Keratinocyte (primary cell): ENCODE results near the gene RLBP1. TPM values are rescaled to one million over a fixed set of nuclear protein-coding genes. Genes with fewer than 3 reads are reported as not detected.

Experiments used
- DNase-seq: peaks from one replicate; pipeline ENCODE4 v3.0.0-alpha.2; 2011; ENCODE audit warnings: low read depth, missing footprints, low spot score
- FAIRE-seq: peaks from 2 replicates; lab custom pipeline; 2011; peaks lifted over from hg19 to GRCh38; lab: Jason Lieb, UNC
- H2AFZ ChIP-seq: 2 replicates; pipeline ENCODE4 v1.6.0; 2012; ENCODE audit warnings: low read length, control low read depth, inconsistent platforms; ENCODE audit not compliant: control insufficient read depth
- H3K27ac ChIP-seq: 2 replicates; pipeline ENCODE4 v1.5.1; 2011; ENCODE audit warnings: low read length; ENCODE audit not compliant: control insufficient read depth, insufficient read depth
- H3K27me3 ChIP-seq: 3 replicates; pipeline ENCODE4 v1.6.0; 2011; ENCODE audit warnings: low read length; ENCODE audit not compliant: control insufficient read depth, insufficient read depth; ENCODE audit errors: extremely low read depth
- H3K36me3 ChIP-seq, 2 experiments: 2 replicates in 1 of 2; 3 replicates in 1 of 2; pipeline ENCODE4 v1.5.1; 2011; ENCODE audit warnings: low read length in 2 of 2, mild to moderate bottlenecking in 1 of 2; ENCODE audit not compliant: control insufficient read depth in 2 of 2, insufficient read depth in 2 of 2; ENCODE audit errors: extremely low read depth in 1 of 2
- H3K4me1 ChIP-seq: 3 replicates; pipeline ENCODE4 v1.5.1; 2011; ENCODE audit warnings: low read length; ENCODE audit not compliant: control insufficient read depth, insufficient read depth; ENCODE audit errors: extremely low read depth
- H3K4me2 ChIP-seq: 3 replicates; pipeline ENCODE4 v1.6.0; 2011; ENCODE audit warnings: low read depth, low read length; ENCODE audit not compliant: control insufficient read depth, insufficient read depth; ENCODE audit errors: extremely low read depth
- H3K4me3 ChIP-seq, 3 experiments: fragments of 200-600 bp in 1 of 3; sonication (generic) in 1 of 3; 2 replicates in 2 of 3; 3 replicates in 1 of 3; pipeline ENCODE4 v1.5.1; 2011 to 2016; ENCODE audit warnings: low read length in 3 of 3, mild to moderate bottlenecking in 3 of 3, control low read depth in 2 of 3, inconsistent platforms in 1 of 3, low read depth in 1 of 3, mixed read lengths in 1 of 3, mixed run types in 1 of 3, moderate library complexity in 1 of 3; ENCODE audit not compliant: control insufficient read depth in 2 of 3, insufficient read depth in 2 of 3; ENCODE audit errors: extremely low read depth in 1 of 3
- H3K79me2 ChIP-seq: 2 replicates; pipeline ENCODE4 v1.6.0; 2012; ENCODE audit warnings: low read length; ENCODE audit not compliant: control insufficient read depth, insufficient read depth
- H3K9ac ChIP-seq: 3 replicates; pipeline ENCODE4 v1.6.0; 2011; ENCODE audit warnings: low read length; ENCODE audit not compliant: control insufficient read depth, insufficient read depth; ENCODE audit errors: extremely low read depth
- H3K9me1 ChIP-seq: 3 replicates; pipeline ENCODE4 v1.6.0; 2011; ENCODE audit warnings: low read length; ENCODE audit not compliant: control insufficient read depth, insufficient read depth; ENCODE audit errors: extremely low read depth
- H3K9me3 ChIP-seq: 2 replicates; pipeline ENCODE4 v1.5.1; 2012; ENCODE audit warnings: low read depth, low read length; ENCODE audit not compliant: control insufficient read depth
- H4K20me1 ChIP-seq: 3 replicates; pipeline ENCODE4 v1.6.0; 2011; ENCODE audit warnings: low read length; ENCODE audit not compliant: control insufficient read depth, insufficient read depth; ENCODE audit errors: extremely low read depth
- EZH2 ChIP-seq: IDR thresholded peaks from one replicate; pipeline ENCODE4 v1.6.1; 2012; ENCODE audit warnings: inconsistent platforms, mild to moderate bottlenecking, low read length, moderate library complexity
- dilution Hi-C: fragments of 300-500 bp; cut with MboI; formaldehyde crosslinking; loops from one replicate; pipeline ENCODE4 v1.7.0; 2020; ENCODE audit warnings: low sequenced_read_pairs; ENCODE audit not compliant: extremely low pct_ligation_motif_present
- polyA plus RNA-seq, 5 experiments: library from polyadenylated mRNA; depleted of rRNA in 3 of 5; stranded (reverse) in 3 of 5; stranded (forward) in 1 of 5; unstranded in 1 of 5; fragments of >200 nt; gene quantifications; 1 replicate in 1 of 5; 2 replicates in 3 of 5; 3 replicates in 1 of 5; pipeline versions ENCODE4 v1.2.1 to v1.2.3, GENCODE V29; 2011 to 2012; ENCODE audit warnings: missing spikeins in 2 of 5, low read depth in 1 of 5, low replicate concordance in 1 of 5
- TF ChIP-seq, protein P1 (sequence below), 3 experiments: IDR thresholded peaks in 1 of 3; conservative IDR thresholded peaks in 1 of 3; optimal IDR thresholded peaks in 1 of 3; 2 replicates in 2 of 3; 3 replicates in 1 of 3; pipeline versions ENCODE3 to v1.5.1; 2011; ENCODE audit warnings: low read length in 3 of 3, mild to moderate bottlenecking in 3 of 3, moderate library complexity in 2 of 3, control low read depth in 1 of 3, inconsistent platforms in 1 of 3; ENCODE audit not compliant: insufficient read depth in 2 of 3; ENCODE audit errors: extremely low read depth in 1 of 3

RLBP1 gene
- polyA plus RNA-seq, 1 donor (not counting 4 experiments of a cell fraction or from before 2014, with no cell fraction given): not detected

DNA sequence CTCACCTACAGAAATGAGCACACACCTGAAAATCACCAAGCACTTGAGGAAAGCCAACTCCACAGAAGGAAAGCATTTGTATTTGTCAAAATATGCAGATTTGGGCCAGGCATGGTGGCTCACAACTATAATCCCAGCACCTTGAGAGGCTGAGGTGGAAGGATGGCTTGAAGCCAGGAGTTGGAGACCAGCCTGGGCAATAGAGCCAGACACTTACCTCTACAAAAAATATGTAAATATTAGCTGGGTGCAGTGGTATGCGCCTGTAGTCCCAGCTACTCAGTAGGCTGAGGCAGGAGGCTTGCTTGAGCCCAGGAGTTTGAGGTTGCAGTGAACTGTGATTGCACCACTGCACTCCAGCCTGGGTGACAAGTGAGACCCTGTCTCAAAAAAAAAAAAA, 12.3 kb downstream of the RLBP1 start:
- no peaks in the 10 kb centered on the region for H3K79me2 ChIP-seq
- H2AFZ ChIP-seq: no peak overlapping the region
- H3K36me3 ChIP-seq: no peaks in the 10 kb centered on the region
- no peak for DNase-seq
- TF ChIP-seq EZH2: no peak
- TF ChIP-seq, protein P1, sequence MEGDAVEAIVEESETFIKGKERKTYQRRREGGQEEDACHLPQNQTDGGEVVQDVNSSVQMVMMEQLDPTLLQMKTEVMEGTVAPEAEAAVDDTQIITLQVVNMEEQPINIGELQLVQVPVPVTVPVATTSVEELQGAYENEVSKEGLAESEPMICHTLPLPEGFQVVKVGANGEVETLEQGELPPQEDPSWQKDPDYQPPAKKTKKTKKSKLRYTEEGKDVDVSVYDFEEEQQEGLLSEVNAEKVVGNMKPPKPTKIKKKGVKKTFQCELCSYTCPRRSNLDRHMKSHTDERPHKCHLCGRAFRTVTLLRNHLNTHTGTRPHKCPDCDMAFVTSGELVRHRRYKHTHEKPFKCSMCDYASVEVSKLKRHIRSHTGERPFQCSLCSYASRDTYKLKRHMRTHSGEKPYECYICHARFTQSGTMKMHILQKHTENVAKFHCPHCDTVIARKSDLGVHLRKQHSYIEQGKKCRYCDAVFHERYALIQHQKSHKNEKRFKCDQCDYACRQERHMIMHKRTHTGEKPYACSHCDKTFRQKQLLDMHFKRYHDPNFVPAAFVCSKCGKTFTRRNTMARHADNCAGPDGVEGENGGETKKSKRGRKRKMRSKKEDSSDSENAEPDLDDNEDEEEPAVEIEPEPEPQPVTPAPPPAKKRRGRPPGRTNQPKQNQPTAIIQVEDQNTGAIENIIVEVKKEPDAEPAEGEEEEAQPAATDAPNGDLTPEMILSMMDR (optimal IDR thresholded peaks at IDR 0.05 in 1 of 3, IDR thresholded peaks at IDR 0.05 in 1 of 3, conservative IDR thresholded peaks at IDR 0.05 in 1 of 3; ENCODE audit: extremely low read depth in 1 of 3, insufficient read depth in 2 of 3, low read length in 3 of 3): no peak
- H3K4me2 ChIP-seq: no peak overlapping the region
- H3K4me3 ChIP-seq: no peak overlapping the region
- no peaks in the 10 kb centered on the region for H3K9me1 ChIP-seq
- H3K27me3 ChIP-seq: no peaks in the 10 kb centered on the region
- no peak overlapping the region for H3K27ac ChIP-seq
- H4K20me1 ChIP-seq: no peaks in the 10 kb centered on the region
- dilution Hi-C loops: no loop called here
- FAIRE-seq: no peak
- no peak overlapping the region for H3K9ac ChIP-seq
- H3K4me1 ChIP-seq: no peaks in the 10 kb centered on the region
- H3K9me3 ChIP-seq: no peaks in the 10 kb centered on the region

DNA sequence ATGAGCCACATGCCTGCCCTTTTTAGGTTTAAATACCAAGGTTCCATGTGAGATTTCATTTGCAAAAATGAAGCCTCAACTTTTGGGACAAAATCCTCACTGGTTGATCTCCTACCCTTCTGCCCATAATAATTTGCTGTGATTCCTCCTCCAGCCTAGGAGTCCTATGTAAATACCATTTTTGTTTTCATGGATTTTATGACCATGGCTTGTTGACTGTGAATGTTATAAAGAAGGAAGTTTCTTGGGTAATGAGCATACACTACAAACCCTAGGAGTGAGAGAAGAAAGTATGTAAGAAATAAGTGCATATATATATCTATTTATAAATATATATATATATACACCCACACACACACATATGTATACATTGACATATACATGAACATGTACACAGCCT, 13.1 kb downstream of the RLBP1 start:
- Histone ChIP-seq H3K36me3 (no peaks in the 10 kb centered on the region), H3K9me3 (no peaks in the 10 kb centered on the region), H4K20me1 (no peaks in the 10 kb centered on the region), H3K4me3 (no peak overlapping the region), H2AFZ (no peak overlapping the region), H3K27ac (no peak overlapping the region), H3K4me2 (no peak overlapping the region), H3K27me3 (no peaks in the 10 kb centered on the region), H3K79me2 (no peaks in the 10 kb centered on the region), H3K9ac (no peak overlapping the region), H3K4me1 (no peaks in the 10 kb centered on the region), H3K9me1 (no peaks in the 10 kb centered on the region)
- no peak for TF ChIP-seq EZH2
- DNase-seq (no peak), FAIRE-seq (no peak)
- dilution Hi-C loops: no loop called here

DNA sequence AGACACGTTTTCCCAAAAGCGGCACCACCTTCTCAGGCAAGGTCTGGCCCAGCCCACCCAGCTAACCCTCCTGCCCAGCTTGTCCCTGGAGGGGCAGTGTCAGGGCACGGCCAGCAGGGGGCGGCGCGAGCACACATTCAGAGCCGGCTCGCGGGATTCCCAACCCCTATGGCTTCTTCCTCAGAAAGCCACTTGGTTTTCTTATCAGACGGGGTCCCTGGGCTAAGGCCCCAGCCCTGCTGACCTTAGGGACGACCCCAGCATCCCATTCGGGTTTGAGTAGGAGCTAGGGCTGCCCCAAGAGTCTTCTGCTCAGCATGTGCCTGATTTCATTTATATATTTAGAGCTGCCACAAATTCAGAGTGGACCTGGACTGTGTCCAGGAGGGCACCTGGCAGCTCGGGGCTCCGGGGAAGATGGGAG, 14.5 kb downstream of the RLBP1 start:
- FAIRE-seq (no peak), DNase-seq (no peak)

More for the DNA sequence above, 14.5 kb downstream of the RLBP1 start:
- Histone ChIP-seq H3K9me3 (no peaks in the 10 kb centered on the region), H3K4me1 (no peaks in the 10 kb centered on the region), H3K4me3 (peak overlapping the region in 1 of 3 experiments; percentile 46), H2AFZ (peak overlapping the region; percentile 72), H3K36me3 (no peaks in the 10 kb centered on the region), H3K79me2 (no peaks in the 10 kb centered on the region), H3K9me1 (no peaks in the 10 kb centered on the region), H3K9ac (no peak overlapping the region), H3K27ac (no peak overlapping the region), H3K4me2 (peak overlapping the region; percentile 79), H3K27me3 (no peaks in the 10 kb centered on the region), H4K20me1 (no peaks in the 10 kb centered on the region)
- no peak for TF ChIP-seq EZH2
- TF ChIP-seq, protein P1 (optimal IDR thresholded peaks at IDR 0.05 in 1 of 3, IDR thresholded peaks at IDR 0.05 in 1 of 3, conservative IDR thresholded peaks at IDR 0.05 in 1 of 3; ENCODE audit: extremely low read depth in 1 of 3, insufficient read depth in 2 of 3, low read length in 3 of 3): peak; percentile 88 to 100 (median 95)
- dilution Hi-C loops: no loop called here
